Adrenal gland (tissue), 5 donors: ENCODE measurements around the gene INPP5A.

ENCODE experiments used
- POLR2A ChIP-seq, 2 donors: fragments of 450-650 bp; IDR thresholded peaks; one replicate each; pipeline ENCODE4 v1.6.1; 2017; ENCODE audit warnings: antibody characterized with exemption in 2 of 2, mild to moderate bottlenecking in 2 of 2, moderate library complexity in 1 of 2
- TF ChIP-seq, protein P1 (sequence below), 6 experiments: fragments of 450-650 bp in 4 of 6; fragments of 200-600 bp in 2 of 6; sonication (generic) in 1 of 6; IDR thresholded peaks; 1 replicate in 5 of 6; 2 replicates in 1 of 6; pipeline versions ENCODE4 v1.5.1 to v1.8.0; 2016 to 2021; ENCODE audit warnings: antibody characterized with exemption in 6 of 6, mild to moderate bottlenecking in 2 of 6, moderate library complexity in 1 of 6
- donor health status: DM: no; HTN: no; CAD: no.

GRCh38 chr10:132535065-132535651, 2.4 kb upstream of the INPP5A start:
- TF ChIP-seq, protein P1, sequence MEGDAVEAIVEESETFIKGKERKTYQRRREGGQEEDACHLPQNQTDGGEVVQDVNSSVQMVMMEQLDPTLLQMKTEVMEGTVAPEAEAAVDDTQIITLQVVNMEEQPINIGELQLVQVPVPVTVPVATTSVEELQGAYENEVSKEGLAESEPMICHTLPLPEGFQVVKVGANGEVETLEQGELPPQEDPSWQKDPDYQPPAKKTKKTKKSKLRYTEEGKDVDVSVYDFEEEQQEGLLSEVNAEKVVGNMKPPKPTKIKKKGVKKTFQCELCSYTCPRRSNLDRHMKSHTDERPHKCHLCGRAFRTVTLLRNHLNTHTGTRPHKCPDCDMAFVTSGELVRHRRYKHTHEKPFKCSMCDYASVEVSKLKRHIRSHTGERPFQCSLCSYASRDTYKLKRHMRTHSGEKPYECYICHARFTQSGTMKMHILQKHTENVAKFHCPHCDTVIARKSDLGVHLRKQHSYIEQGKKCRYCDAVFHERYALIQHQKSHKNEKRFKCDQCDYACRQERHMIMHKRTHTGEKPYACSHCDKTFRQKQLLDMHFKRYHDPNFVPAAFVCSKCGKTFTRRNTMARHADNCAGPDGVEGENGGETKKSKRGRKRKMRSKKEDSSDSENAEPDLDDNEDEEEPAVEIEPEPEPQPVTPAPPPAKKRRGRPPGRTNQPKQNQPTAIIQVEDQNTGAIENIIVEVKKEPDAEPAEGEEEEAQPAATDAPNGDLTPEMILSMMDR (IDR thresholded peaks at IDR 0.05), result no peak
- TF ChIP-seq POLR2A (IDR thresholded peaks at IDR 0.05), result no peak
